ENCODE data around the gene DEGS2. TPM values are rescaled to one million over a fixed set of nuclear protein-coding genes. Genes with fewer than 3 reads are reported as not detected.

The DEGS2 gene
- total RNA-seq, 1 experiment from 2014 or later: not detected

- CTCF ChIA-PET: no interaction called here
- intact Hi-C loops (cut with micrococcal nuclease; ENCODE audit: unreplicated experiment): loop anchor here (5.0 kb wide), 1 partner anchor 209 kb away; no protein-coding TSS in a partner anchor
- POLR2A ChIA-PET (ENCODE audit: low non-redundant PET): no interaction called here
- Histone ChIP-seq H3K9me3 (ENCODE audit: low read depth, low read length, poor library complexity, severe bottlenecking) (no peaks in the 10 kb centered on the region), H3K4me3 (ENCODE audit: low read depth, low read length, poor library complexity, severe bottlenecking) (peak overlapping the region; percentile 51), H3K4me1 (ENCODE audit: insufficient read depth, low read length, poor library complexity, severe bottlenecking) (peaks cover 14% of the 10 kb centered on the region), H3K36me3 (ENCODE audit: insufficient read depth, low read length, poor library complexity, severe bottlenecking) (no peaks in the 10 kb centered on the region), H3K27me3 (replicated peaks; ENCODE audit: insufficient read depth, low read depth, low read length, poor library complexity) (no peaks in the 10 kb centered on the region), H3K27ac (ENCODE audit: low read depth, low read length, poor library complexity, severe bottlenecking) (peak overlapping the region; percentile 77)
- TF ChIP-seq, protein P1, sequence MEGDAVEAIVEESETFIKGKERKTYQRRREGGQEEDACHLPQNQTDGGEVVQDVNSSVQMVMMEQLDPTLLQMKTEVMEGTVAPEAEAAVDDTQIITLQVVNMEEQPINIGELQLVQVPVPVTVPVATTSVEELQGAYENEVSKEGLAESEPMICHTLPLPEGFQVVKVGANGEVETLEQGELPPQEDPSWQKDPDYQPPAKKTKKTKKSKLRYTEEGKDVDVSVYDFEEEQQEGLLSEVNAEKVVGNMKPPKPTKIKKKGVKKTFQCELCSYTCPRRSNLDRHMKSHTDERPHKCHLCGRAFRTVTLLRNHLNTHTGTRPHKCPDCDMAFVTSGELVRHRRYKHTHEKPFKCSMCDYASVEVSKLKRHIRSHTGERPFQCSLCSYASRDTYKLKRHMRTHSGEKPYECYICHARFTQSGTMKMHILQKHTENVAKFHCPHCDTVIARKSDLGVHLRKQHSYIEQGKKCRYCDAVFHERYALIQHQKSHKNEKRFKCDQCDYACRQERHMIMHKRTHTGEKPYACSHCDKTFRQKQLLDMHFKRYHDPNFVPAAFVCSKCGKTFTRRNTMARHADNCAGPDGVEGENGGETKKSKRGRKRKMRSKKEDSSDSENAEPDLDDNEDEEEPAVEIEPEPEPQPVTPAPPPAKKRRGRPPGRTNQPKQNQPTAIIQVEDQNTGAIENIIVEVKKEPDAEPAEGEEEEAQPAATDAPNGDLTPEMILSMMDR (conservative IDR thresholded peaks at IDR 0.05; ENCODE audit: low read depth, low read length): no peak
- TF ChIP-seq EZH2 (IDR thresholded peaks at IDR 0.05; ENCODE audit: borderline replicate concordance, low read depth, low read length, poor library complexity, severe bottlenecking): no peak
- BruUV-seq (replicated peaks): no TSS peak
- no peak for DNase-seq (ENCODE audit: low spot score)
Observed at GRCh38 chr14:100191584-100192249, 32.3 kb upstream of the DEGS2 start.

DNA sequence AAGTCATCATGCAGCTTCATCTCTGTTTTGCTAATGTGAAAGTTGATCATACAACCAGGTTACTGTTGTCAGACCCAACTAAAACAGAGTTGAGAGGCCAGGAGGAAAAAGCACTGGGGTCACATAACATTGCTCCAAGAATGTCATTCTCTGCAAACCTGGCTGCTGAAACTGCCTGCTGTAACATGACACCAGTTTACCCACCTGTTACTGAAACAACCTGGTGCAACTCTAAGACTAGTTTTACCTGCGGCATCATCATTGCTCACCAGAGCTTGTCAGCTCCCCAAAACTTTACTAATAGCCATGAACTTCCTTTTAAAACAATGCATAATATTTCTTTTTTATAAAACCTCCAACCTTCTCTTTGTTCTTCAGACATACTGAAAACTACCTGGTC lies 30.7 kb upstream of the DEGS2 start:
- intact Hi-C loops (cut with micrococcal nuclease; ENCODE audit: unreplicated experiment): loop anchor here (5.0 kb wide), 1 partner anchor 208 kb away; no protein-coding TSS in a partner anchor
- ChIA-PET CTCF (no interaction called here), POLR2A (ENCODE audit: low non-redundant PET) (no interaction called here)

GRCh38 chr14:100188392-100189030 lies 29.1 kb upstream of the DEGS2 start:
- H3K9me3 ChIP-seq (ENCODE audit: low read depth, low read length, poor library complexity, severe bottlenecking): no peaks in the 10 kb centered on the region
- H3K36me3 ChIP-seq (ENCODE audit: insufficient read depth, low read length, poor library complexity, severe bottlenecking): no peaks in the 10 kb centered on the region
- no TSS peak for BruUV-seq (replicated peaks)
- DNase-seq (ENCODE audit: low spot score): no peak
- no peak overlapping the region for H3K27ac ChIP-seq (ENCODE audit: low read depth, low read length, poor library complexity, severe bottlenecking)
- H3K4me1 ChIP-seq (ENCODE audit: insufficient read depth, low read length, poor library complexity, severe bottlenecking): peaks cover 13% of the 10 kb centered on the region
- H3K27me3 ChIP-seq (replicated peaks; ENCODE audit: insufficient read depth, low read depth, low read length, poor library complexity): no peaks in the 10 kb centered on the region
- H3K4me3 ChIP-seq (ENCODE audit: low read depth, low read length, poor library complexity, severe bottlenecking): no peak overlapping the region
- no peak for TF ChIP-seq EZH2 (IDR thresholded peaks at IDR 0.05; ENCODE audit: borderline replicate concordance, low read depth, low read length, poor library complexity, severe bottlenecking)
- TF ChIP-seq, protein P1 (conservative IDR thresholded peaks at IDR 0.05; ENCODE audit: low read depth, low read length): no peak
- POLR2A ChIA-PET (ENCODE audit: low non-redundant PET): no interaction called here
- CTCF ChIA-PET: no interaction called here
- intact Hi-C loops (cut with micrococcal nuclease; ENCODE audit: unreplicated experiment): no loop called here

More for the DNA sequence above, 30.7 kb upstream of the DEGS2 start:
- H3K4me1 ChIP-seq (ENCODE audit: insufficient read depth, low read length, poor library complexity, severe bottlenecking): peaks cover 14% of the 10 kb centered on the region
- H3K9me3 ChIP-seq (ENCODE audit: low read depth, low read length, poor library complexity, severe bottlenecking): no peaks in the 10 kb centered on the region
- no TSS peak for BruUV-seq (replicated peaks)
- DNase-seq (ENCODE audit: low spot score): no peak
- no peaks in the 10 kb centered on the region for H3K27me3 ChIP-seq (replicated peaks; ENCODE audit: insufficient read depth, low read depth, low read length, poor library complexity)
- no peak overlapping the region for H3K4me3 ChIP-seq (ENCODE audit: low read depth, low read length, poor library complexity, severe bottlenecking)
- H3K36me3 ChIP-seq (ENCODE audit: insufficient read depth, low read length, poor library complexity, severe bottlenecking): no peaks in the 10 kb centered on the region
- TF ChIP-seq, protein P1 (conservative IDR thresholded peaks at IDR 0.05; ENCODE audit: low read depth, low read length): no peak
- no peak for TF ChIP-seq EZH2 (IDR thresholded peaks at IDR 0.05; ENCODE audit: borderline replicate concordance, low read depth, low read length, poor library complexity, severe bottlenecking)
- no peak overlapping the region for H3K27ac ChIP-seq (ENCODE audit: low read depth, low read length, poor library complexity, severe bottlenecking)

Data from A673 (cell line).